ENCODE measurements around the gene MYO3B.

Gene MYO3B

DNA sequence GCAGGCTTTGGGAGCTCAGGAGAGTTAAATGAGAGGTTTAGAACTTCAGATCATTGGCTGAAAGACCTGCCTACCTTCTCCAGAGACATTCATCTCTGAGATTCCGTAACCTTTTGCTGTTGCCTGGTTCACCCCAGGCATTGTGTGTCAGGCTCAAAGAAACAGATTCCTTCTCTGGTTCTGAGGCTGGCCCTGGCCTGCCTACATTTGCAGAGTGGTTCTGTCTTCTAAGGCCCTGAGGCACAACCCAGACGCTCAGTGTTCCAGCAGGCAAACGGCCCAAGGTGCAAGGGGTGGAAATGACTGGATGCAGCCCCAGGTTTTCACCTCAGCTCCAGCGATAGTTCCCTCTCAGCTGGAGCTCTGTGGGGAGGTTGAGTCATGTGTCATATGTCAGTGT lies 48.3 kb downstream of the MYO3B start:
- no peak for TF ChIP-seq TEAD4 (IDR thresholded peaks at IDR 0.05)
- TF ChIP-seq, protein P1, sequence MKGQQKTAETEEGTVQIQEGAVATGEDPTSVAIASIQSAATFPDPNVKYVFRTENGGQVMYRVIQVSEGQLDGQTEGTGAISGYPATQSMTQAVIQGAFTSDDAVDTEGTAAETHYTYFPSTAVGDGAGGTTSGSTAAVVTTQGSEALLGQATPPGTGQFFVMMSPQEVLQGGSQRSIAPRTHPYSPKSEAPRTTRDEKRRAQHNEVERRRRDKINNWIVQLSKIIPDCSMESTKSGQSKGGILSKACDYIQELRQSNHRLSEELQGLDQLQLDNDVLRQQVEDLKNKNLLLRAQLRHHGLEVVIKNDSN (IDR thresholded peaks at IDR 0.05): no peak
- no peak for TF ChIP-seq CEBPB (IDR thresholded peaks at IDR 0.05)
- TF ChIP-seq YY1 (IDR thresholded peaks at IDR 0.05; ENCODE audit: low read depth): no peak

- TF ChIP-seq YY1 (IDR thresholded peaks at IDR 0.05; ENCODE audit: low read depth) (no peak), CREB1 (IDR thresholded peaks at IDR 0.05; ENCODE audit: low read depth) (no peak), EGR1 (IDR thresholded peaks at IDR 0.05) (no peak), TAF1 (IDR thresholded peaks at IDR 0.05; ENCODE audit: low read depth) (no peak), ZBTB7A (IDR thresholded peaks at IDR 0.05; ENCODE audit: low read depth) (no peak), NFIC (IDR thresholded peaks at IDR 0.05) (no peak), RAD21 (IDR thresholded peaks at IDR 0.05; ENCODE audit: low read depth) (no peak), CEBPB (IDR thresholded peaks at IDR 0.05) (no peak), FOXM1 (IDR thresholded peaks at IDR 0.05; ENCODE audit: borderline replicate concordance, low read depth) (no peak), TCF12 (IDR thresholded peaks at IDR 0.05; ENCODE audit: low read depth) (no peak)
- TF ChIP-seq, protein P2, sequence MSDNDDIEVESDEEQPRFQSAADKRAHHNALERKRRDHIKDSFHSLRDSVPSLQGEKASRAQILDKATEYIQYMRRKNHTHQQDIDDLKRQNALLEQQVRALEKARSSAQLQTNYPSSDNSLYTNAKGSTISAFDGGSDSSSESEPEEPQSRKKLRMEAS (IDR thresholded peaks at IDR 0.05): no peak
- TF ChIP-seq, protein P3, sequence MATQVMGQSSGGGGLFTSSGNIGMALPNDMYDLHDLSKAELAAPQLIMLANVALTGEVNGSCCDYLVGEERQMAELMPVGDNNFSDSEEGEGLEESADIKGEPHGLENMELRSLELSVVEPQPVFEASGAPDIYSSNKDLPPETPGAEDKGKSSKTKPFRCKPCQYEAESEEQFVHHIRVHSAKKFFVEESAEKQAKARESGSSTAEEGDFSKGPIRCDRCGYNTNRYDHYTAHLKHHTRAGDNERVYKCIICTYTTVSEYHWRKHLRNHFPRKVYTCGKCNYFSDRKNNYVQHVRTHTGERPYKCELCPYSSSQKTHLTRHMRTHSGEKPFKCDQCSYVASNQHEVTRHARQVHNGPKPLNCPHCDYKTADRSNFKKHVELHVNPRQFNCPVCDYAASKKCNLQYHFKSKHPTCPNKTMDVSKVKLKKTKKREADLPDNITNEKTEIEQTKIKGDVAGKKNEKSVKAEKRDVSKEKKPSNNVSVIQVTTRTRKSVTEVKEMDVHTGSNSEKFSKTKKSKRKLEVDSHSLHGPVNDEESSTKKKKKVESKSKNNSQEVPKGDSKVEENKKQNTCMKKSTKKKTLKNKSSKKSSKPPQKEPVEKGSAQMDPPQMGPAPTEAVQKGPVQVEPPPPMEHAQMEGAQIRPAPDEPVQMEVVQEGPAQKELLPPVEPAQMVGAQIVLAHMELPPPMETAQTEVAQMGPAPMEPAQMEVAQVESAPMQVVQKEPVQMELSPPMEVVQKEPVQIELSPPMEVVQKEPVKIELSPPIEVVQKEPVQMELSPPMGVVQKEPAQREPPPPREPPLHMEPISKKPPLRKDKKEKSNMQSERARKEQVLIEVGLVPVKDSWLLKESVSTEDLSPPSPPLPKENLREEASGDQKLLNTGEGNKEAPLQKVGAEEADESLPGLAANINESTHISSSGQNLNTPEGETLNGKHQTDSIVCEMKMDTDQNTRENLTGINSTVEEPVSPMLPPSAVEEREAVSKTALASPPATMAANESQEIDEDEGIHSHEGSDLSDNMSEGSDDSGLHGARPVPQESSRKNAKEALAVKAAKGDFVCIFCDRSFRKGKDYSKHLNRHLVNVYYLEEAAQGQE (IDR thresholded peaks at IDR 0.05; ENCODE audit: low read depth): no peak
- TF ChIP-seq, protein P1 (IDR thresholded peaks at IDR 0.05): no peak
Measured at GRCh38 chr2:170227507-170227947, 49.6 kb downstream of the MYO3B start.

GRCh38 chr2:170227951-170228350 lies 50.0 kb downstream of the MYO3B start:
- TF ChIP-seq ZBTB7A (IDR thresholded peaks at IDR 0.05; ENCODE audit: low read depth) (no peak), YY1 (IDR thresholded peaks at IDR 0.05; ENCODE audit: low read depth) (no peak), TEAD4 (IDR thresholded peaks at IDR 0.05) (no peak), TAF1 (IDR thresholded peaks at IDR 0.05; ENCODE audit: low read depth) (no peak), TCF12 (IDR thresholded peaks at IDR 0.05; ENCODE audit: low read depth) (no peak), CEBPB (IDR thresholded peaks at IDR 0.05) (no peak), EGR1 (IDR thresholded peaks at IDR 0.05) (no peak), EP300 (IDR thresholded peaks at IDR 0.05; ENCODE audit: borderline replicate concordance) (no peak), RAD21 (IDR thresholded peaks at IDR 0.05; ENCODE audit: low read depth) (no peak), NFIC (IDR thresholded peaks at IDR 0.05) (no peak), FOXM1 (IDR thresholded peaks at IDR 0.05; ENCODE audit: borderline replicate concordance, low read depth) (no peak), CREB1 (IDR thresholded peaks at IDR 0.05; ENCODE audit: low read depth) (no peak)
- TF ChIP-seq, protein P2 (IDR thresholded peaks at IDR 0.05): no peak
- TF ChIP-seq, protein P3 (IDR thresholded peaks at IDR 0.05; ENCODE audit: low read depth): no peak
- TF ChIP-seq, protein P1 (IDR thresholded peaks at IDR 0.05): no peak

DNA sequence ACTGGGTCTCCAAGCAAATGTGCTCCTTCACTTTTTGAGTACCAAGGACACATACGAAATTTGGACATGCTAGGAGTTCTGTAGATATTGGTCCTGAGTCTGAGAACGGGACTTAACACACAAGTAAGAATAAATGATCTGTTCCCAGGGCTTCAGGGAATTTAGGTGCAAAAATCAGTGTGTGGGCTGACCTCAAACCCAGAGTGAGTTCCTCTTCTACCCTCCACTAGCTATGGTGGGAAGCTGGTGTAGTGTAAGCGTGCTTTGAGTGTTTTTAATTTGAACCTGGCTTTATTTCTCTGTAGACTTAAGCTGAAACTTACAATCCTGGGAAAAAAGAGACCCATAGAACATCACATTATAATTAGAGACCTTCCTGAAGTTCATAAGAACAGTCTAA lies 50.5 kb downstream of the MYO3B start:
- no peak for TF ChIP-seq YY1 (IDR thresholded peaks at IDR 0.05; ENCODE audit: low read depth)
- TF ChIP-seq CREB1 (IDR thresholded peaks at IDR 0.05; ENCODE audit: low read depth): no peak
- TF ChIP-seq TCF12 (IDR thresholded peaks at IDR 0.05; ENCODE audit: low read depth): no peak
- TF ChIP-seq FOXM1 (IDR thresholded peaks at IDR 0.05; ENCODE audit: borderline replicate concordance, low read depth): no peak
- TF ChIP-seq, protein P3 (IDR thresholded peaks at IDR 0.05; ENCODE audit: low read depth): no peak
- no peak for TF ChIP-seq NFIC (IDR thresholded peaks at IDR 0.05)
- TF ChIP-seq EGR1 (IDR thresholded peaks at IDR 0.05): no peak
- TF ChIP-seq TEAD4 (IDR thresholded peaks at IDR 0.05): no peak
